ENCODE data around the gene CDK19. TPM values are rescaled to one million over a fixed set of nuclear protein-coding genes. Genes with fewer than 3 reads are reported as not detected.
A peak's percentile ranks its signal among the peaks of the same experiment; 100 is the strongest.

Gene CDK19
- total RNA-seq, 5 donors from 2014 or later (not counting 1 experiment from before 2014, with no cell fraction given) = 11.4 to 16.1 (median 14.2) TPM

DNA sequence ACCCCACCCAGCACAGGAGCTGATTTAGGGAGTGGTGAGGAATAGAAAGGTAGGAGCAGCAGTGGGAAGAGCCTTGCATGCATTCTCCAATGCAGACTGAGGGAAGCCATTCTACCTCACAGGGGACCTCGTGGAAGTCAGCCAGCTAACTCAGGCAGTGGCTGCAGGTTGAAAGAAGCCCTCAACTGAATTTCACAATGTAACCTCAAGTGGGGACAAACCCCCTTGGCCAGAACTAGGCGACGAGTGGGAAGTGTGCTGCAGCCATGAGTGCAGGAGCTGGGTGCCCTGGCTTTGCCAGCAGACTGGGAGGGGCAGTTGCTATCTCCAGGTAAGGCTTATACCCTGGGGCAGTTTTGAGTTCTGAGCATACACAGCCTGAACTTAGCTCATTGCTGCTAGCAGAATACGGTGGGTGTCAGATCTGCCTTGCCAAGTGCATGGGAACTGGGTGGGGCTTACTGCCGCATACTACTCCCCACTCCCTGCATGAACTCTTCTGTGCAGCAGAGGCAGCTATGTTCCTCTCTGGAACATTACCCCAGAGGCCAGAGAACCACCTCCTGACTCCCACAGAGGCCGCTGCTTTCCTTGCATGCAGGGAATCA lies 126.5 kb downstream of the CDK19 start:
- 58% methylated on average over 4 of the region's 6 CpGs for WGBS (ENCODE audit: insufficient coverage)
- no peaks in the 10 kb centered on the region for H3K9me3 Mint-ChIP-seq
- H3K4me1 Mint-ChIP-seq = peaks cover 28 to 41% (median 32%) of the 10 kb centered on the region in 3 donors
- H3K36me3 ChIP-seq (ENCODE audit: control insufficient read depth in 2 of 2, extremely low read depth in 1 of 2, insufficient read depth in 1 of 2, low read length in 1 of 2) = peaks cover 0 to 4% of the 10 kb centered on the region in 2 donors
- H3K9me3 ChIP-seq = no peaks in the 10 kb centered on the region
- ChIA-PET CTCF (interaction anchor here (0.5 to 0.8 kb wide), 2 partner anchors 52 to 524 kb away, joined by 3 read pairs; no protein-coding TSS in a partner anchor), POLR2A (no interaction called here)
- ATAC-seq (replicated peaks in 1 of 4) (peak in 3 of 4 experiments; percentile 24 to 43 (median 35)), DNase-seq (peak in 1 of 35 experiments; percentile 2)
- H3K27me3 Mint-ChIP-seq = no peaks in the 10 kb centered on the region
- no peak overlapping the region for H3K4me3 Mint-ChIP-seq
- peak overlapping the region; percentile 25 for H3K27ac ChIP-seq (ENCODE audit: low read length)
- H3K36me3 Mint-ChIP-seq = peaks cover 13% of the 10 kb centered on the region
- H3K27me3 ChIP-seq (replicated peaks in 1 of 2; ENCODE audit: control insufficient read depth in 2 of 2, extremely low read depth in 1 of 2, insufficient read depth in 2 of 2, low read length in 1 of 2) = no peaks in the 10 kb centered on the region
- H3K4me3 ChIP-seq (ENCODE audit: control insufficient read depth in 1 of 2, extremely low read depth in 1 of 2, low read length in 1 of 2) = no peak overlapping the region
- peak overlapping the region; percentile 55 to 71 for H3K27ac Mint-ChIP-seq
- peaks cover 18 to 27% of the 10 kb centered on the region in 2 experiments for H3K4me1 ChIP-seq (ENCODE audit: control insufficient read depth in 1 of 2, extremely low read depth in 1 of 2, insufficient read depth in 2 of 2, low read length in 2 of 2)

DNA sequence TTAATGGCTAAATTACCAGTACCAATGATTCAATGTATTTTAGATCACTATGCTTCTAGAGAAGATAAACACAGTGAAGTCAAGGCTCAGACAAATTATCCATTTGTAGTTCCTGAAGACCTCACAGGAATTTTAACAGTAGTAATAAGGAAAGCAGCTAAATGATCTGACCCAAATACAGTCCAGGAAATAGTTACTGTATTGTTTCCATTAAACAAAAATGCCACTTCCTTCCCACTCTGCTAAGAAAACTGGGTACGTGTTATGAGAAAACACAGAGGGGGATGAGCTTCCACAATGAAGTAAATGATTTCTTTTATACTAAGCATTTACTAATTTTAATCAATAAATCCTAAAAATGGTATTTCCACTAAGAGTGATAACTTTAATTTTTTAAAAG lies 127.9 kb downstream of the CDK19 start:
- H3K9me3 Mint-ChIP-seq = no peaks in the 10 kb centered on the region
- Histone ChIP-seq H3K27me3 (replicated peaks in 1 of 2; ENCODE audit: control insufficient read depth in 2 of 2, extremely low read depth in 1 of 2, insufficient read depth in 2 of 2, low read length in 1 of 2) (no peaks in the 10 kb centered on the region), H3K36me3 (ENCODE audit: control insufficient read depth in 2 of 2, extremely low read depth in 1 of 2, insufficient read depth in 1 of 2, low read length in 1 of 2) (no peaks in the 10 kb centered on the region), H3K4me3 (ENCODE audit: control insufficient read depth in 1 of 2, extremely low read depth in 1 of 2, low read length in 1 of 2) (no peak overlapping the region), H3K27ac (ENCODE audit: low read length) (peak overlapping the region; percentile 62), H3K4me1 (ENCODE audit: control insufficient read depth in 1 of 2, extremely low read depth in 1 of 2, insufficient read depth in 2 of 2, low read length in 2 of 2) (peaks cover 18 to 29% of the 10 kb centered on the region in 2 experiments), H3K9me3 (no peaks in the 10 kb centered on the region)
- no peaks in the 10 kb centered on the region for H3K27me3 Mint-ChIP-seq
- H3K36me3 Mint-ChIP-seq = peaks cover 3% of the 10 kb centered on the region
- peak overlapping the region in 1 of 3 donors; percentile 31 for H3K4me3 Mint-ChIP-seq
- H3K27ac Mint-ChIP-seq = peak overlapping the region; percentile 57 to 58
- H3K4me1 Mint-ChIP-seq = peaks cover 31 to 44% (median 35%) of the 10 kb centered on the region in 3 donors
- CTCF ChIA-PET = interaction anchor here (0.6 to 1.6 kb wide), 6 partner anchors 9 to 295 kb away, joined by 3 to 10 read pairs (median 4); no protein-coding TSS in a partner anchor
- no peak for ATAC-seq (replicated peaks in 1 of 4)
- no CpG with 5 or more reads among the region's 1 CpG for WGBS (ENCODE audit: insufficient coverage)
- POLR2A ChIA-PET = interaction anchor here (0.5 to 0.9 kb wide), 4 partner anchors 187 to 1394 kb away, joined by 3 to 4 read pairs (median 4); partner anchors contain the start of genes AMD1 (in 1 of the 2) and GTF3C6 (in 1 of the 2)
- DNase-seq = no peak

DNA sequence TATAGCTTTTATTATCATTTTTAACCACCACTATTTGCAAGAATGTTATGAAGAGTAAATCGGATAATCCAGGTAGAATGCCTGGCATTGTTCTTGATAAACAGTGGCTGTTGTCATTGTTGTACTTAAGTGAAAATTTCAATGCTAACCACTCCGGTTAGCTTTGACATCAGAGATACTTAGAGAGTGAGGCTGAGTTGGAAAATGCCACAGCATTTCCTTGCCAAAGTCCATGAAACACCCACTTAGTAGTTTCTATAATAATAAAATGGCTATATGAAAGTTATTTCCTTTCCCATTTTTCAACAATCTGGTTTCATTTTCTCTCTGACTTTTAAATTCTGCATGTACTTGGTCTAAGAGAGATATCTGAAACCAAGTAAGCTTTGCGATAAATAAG lies 132.0 kb downstream of the CDK19 start:
- Mint-ChIP-seq H3K27me3 (no peaks in the 10 kb centered on the region), H3K36me3 (peaks cover 3% of the 10 kb centered on the region), H3K9me3 (no peaks in the 10 kb centered on the region), H3K27ac (no peak overlapping the region), H3K4me1 (peaks cover 17 to 26% (median 20%) of the 10 kb centered on the region in 3 donors), H3K4me3 (no peak overlapping the region)
- ChIA-PET POLR2A (interaction anchor here (0.5 to 3.1 kb wide), 8 partner anchors 31 to 1378 kb away, joined by 3 to 26 read pairs (median 5); partner anchors contain the start of gene AMD1 (in 1 of the 2)), CTCF (interaction anchor here (0.6 to 3.3 kb wide), 27 partner anchors 13 to 1310 kb away, joined by 3 to 63 read pairs (median 4); partner anchors contain the start of gene GTF3C6 (in 1 of the 2))
- no peaks in the 10 kb centered on the region for H3K27me3 ChIP-seq (replicated peaks in 1 of 2; ENCODE audit: control insufficient read depth in 2 of 2, extremely low read depth in 1 of 2, insufficient read depth in 2 of 2, low read length in 1 of 2)
- H3K36me3 ChIP-seq (ENCODE audit: control insufficient read depth in 2 of 2, extremely low read depth in 1 of 2, insufficient read depth in 1 of 2, low read length in 1 of 2) = no peaks in the 10 kb centered on the region
- no peaks in the 10 kb centered on the region for H3K9me3 ChIP-seq
- ATAC-seq (replicated peaks in 1 of 4) (no peak), DNase-seq (no peak)
- no CpG with 5 or more reads among the region's 3 CpGs for WGBS (ENCODE audit: insufficient coverage)
- no peak overlapping the region for H3K27ac ChIP-seq (ENCODE audit: low read length)
- peaks cover 9 to 12% of the 10 kb centered on the region in 2 experiments for H3K4me1 ChIP-seq (ENCODE audit: control insufficient read depth in 1 of 2, extremely low read depth in 1 of 2, insufficient read depth in 2 of 2, low read length in 2 of 2)
- no peak overlapping the region for H3K4me3 ChIP-seq (ENCODE audit: control insufficient read depth in 1 of 2, extremely low read depth in 1 of 2, low read length in 1 of 2)

DNA sequence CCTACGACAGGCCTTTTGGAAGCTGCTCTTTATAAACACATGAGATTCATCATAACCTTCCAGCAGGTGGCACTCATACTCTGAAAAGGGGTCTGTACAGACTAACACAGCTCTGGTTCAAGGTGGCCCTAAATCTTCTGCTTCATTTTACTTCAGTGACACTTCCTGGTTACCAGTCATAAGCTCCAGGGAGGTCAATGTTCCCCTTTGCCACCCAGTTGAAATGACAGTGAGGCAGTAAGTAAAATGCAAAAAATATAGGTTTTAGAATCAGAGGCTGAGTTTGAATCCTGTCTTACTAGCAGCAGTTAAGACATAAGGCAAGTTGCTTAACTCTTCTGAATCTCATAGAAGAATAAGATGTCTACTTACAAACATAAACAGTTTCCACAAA lies 132.8 kb downstream of the CDK19 start:
- DNase-seq = peak in 32 of 35 experiments; percentile 21 to 88 (median 60)
- Histone ChIP-seq H3K9me3 (no peaks in the 10 kb centered on the region), H3K4me1 (ENCODE audit: control insufficient read depth in 1 of 2, extremely low read depth in 1 of 2, insufficient read depth in 2 of 2, low read length in 2 of 2) (peaks cover 5 to 8% of the 10 kb centered on the region in 2 experiments), H3K36me3 (ENCODE audit: control insufficient read depth in 2 of 2, extremely low read depth in 1 of 2, insufficient read depth in 1 of 2, low read length in 1 of 2) (no peaks in the 10 kb centered on the region), H3K4me3 (ENCODE audit: control insufficient read depth in 1 of 2, extremely low read depth in 1 of 2, low read length in 1 of 2) (no peak overlapping the region), H3K27me3 (replicated peaks in 1 of 2; ENCODE audit: control insufficient read depth in 2 of 2, extremely low read depth in 1 of 2, insufficient read depth in 2 of 2, low read length in 1 of 2) (no peaks in the 10 kb centered on the region), H3K27ac (ENCODE audit: low read length) (no peak overlapping the region)
- Mint-ChIP-seq H3K36me3 (peaks cover 5% of the 10 kb centered on the region), H3K4me3 (no peak overlapping the region), H3K9me3 (no peaks in the 10 kb centered on the region), H3K27me3 (no peaks in the 10 kb centered on the region), H3K4me1 (peaks cover 12 to 22% (median 13%) of the 10 kb centered on the region in 3 donors), H3K27ac (no peak overlapping the region)
- ChIA-PET CTCF (interaction anchor here (0.6 to 3.3 kb wide), 38 partner anchors 48 to 528 kb away, joined by 3 to 63 read pairs (median 4); partner anchors contain the start of genes AMD1 (in 1 of the 2), CDK19 (in 1 of the 2), GTF3C6 (in 1 of the 2) and RPF2 (in 1 of the 2)), POLR2A (interaction anchor here (0.5 to 3.1 kb wide), 3 partner anchors 192 to 266 kb away, joined by 4 to 26 read pairs (median 6); partner anchors contain the start of gene AMD1 (in 1 of the 2))
- 29% methylated on average over 1 of the region's 1 CpG for WGBS (ENCODE audit: insufficient coverage)
- peak; percentile 91 to 100 (median 98) for ATAC-seq (replicated peaks in 1 of 4)

DNA sequence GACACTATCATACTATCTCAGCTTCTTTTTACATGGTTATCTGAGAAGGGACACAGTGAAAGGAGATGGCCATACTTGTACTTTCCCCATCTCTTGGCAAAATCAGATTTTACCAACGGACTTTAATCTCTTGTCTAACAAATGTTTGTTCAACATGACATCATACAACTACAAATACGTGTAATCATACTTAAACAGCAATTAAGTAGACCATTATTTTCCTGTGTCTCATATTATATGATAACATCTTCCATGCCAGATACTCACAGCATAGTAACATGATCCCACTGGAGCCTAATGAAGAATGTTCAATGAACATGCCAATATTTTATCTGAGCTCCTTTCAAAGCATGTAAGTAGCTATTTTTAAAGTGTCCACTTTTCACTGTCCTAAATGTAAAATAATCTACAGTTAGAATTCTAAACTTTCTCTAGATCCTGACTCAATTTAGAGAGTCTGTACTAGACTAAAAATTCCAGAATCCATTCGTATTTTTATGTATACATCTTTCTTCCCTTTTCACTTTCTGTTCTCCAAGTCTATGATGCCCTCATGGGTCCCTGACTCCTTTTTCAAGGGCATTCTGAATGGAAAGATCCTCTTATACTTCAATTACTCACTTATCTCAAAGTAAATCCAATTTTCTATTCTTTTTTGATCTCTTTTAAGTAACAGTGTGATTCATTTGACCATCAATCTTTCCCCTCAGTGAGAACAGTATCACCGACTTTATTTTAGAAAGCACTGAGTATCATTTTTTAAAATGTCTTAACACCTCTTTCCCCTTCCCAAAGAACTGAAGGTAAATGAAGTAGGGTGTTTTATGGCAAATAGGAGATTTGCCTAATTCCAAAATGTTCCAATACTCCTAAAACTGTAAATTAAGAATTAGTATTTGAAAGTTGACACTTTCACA lies 133.5 kb downstream of the CDK19 start:
- Mint-ChIP-seq H3K9me3 (no peaks in the 10 kb centered on the region), H3K4me1 (peaks cover 7 to 16% (median 7%) of the 10 kb centered on the region in 3 donors), H3K27me3 (no peaks in the 10 kb centered on the region), H3K4me3 (no peak overlapping the region), H3K27ac (no peak overlapping the region), H3K36me3 (peaks cover 5% of the 10 kb centered on the region)
- H3K4me3 ChIP-seq (ENCODE audit: control insufficient read depth in 1 of 2, extremely low read depth in 1 of 2, low read length in 1 of 2) = no peak overlapping the region
- ATAC-seq (replicated peaks in 1 of 4) (no peak), DNase-seq (no peak)
- H3K4me1 ChIP-seq (ENCODE audit: control insufficient read depth in 1 of 2, extremely low read depth in 1 of 2, insufficient read depth in 2 of 2, low read length in 2 of 2) = peaks cover 0 to 5% of the 10 kb centered on the region in 2 experiments
- H3K36me3 ChIP-seq (ENCODE audit: control insufficient read depth in 2 of 2, extremely low read depth in 1 of 2, insufficient read depth in 1 of 2, low read length in 1 of 2) = no peaks in the 10 kb centered on the region
- H3K9me3 ChIP-seq = no peaks in the 10 kb centered on the region
- WGBS (ENCODE audit: insufficient coverage) = 70% methylated on average over 3 of the region's 4 CpGs
- no peaks in the 10 kb centered on the region for H3K27me3 ChIP-seq (replicated peaks in 1 of 2; ENCODE audit: control insufficient read depth in 2 of 2, extremely low read depth in 1 of 2, insufficient read depth in 2 of 2, low read length in 1 of 2)
- no peak overlapping the region for H3K27ac ChIP-seq (ENCODE audit: low read length)
- ChIA-PET POLR2A (interaction anchor here (0.6 to 3.1 kb wide), 3 partner anchors 193 to 289 kb away, joined by 3 to 26 read pairs (median 4); partner anchors contain the start of gene AMD1 (in 1 of the 2)), CTCF (interaction anchor here (0.6 to 3.3 kb wide), 27 partner anchors 94 to 318 kb away, joined by 3 to 63 read pairs (median 4); partner anchors contain the start of genes AMD1 (in 1 of the 2), CDK19 (in 1 of the 2), GTF3C6 (in 1 of the 2) and RPF2 (in 1 of the 2))

DNA sequence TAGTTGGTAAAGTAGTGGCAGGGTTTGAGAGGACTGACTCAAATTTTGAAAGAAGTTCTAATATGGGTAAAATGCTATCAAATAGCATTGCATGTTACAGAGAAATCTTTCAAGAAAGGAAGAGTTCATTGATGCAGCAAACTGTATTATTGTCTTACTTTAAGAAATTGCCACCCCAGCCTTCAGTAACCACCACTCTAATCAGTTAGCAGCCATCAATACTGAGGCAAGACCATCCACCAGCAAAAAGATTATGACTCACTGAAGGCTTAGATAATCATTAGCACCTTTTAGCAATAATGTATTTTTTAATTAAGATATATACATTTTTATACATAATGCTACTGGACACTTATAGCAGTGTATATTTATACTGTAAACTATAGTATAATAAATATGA lies 138.9 kb downstream of the CDK19 start:
- ChIA-PET CTCF (no interaction called here), POLR2A (no interaction called here)
- Mint-ChIP-seq H3K27ac (no peak overlapping the region), H3K36me3 (peaks cover 19% of the 10 kb centered on the region), H3K4me1 (peaks cover 0 to 5% (median 0%) of the 10 kb centered on the region in 3 donors), H3K27me3 (no peaks in the 10 kb centered on the region), H3K4me3 (no peak overlapping the region), H3K9me3 (no peaks in the 10 kb centered on the region)
- H3K36me3 ChIP-seq (ENCODE audit: control insufficient read depth in 2 of 2, extremely low read depth in 1 of 2, insufficient read depth in 1 of 2, low read length in 1 of 2) = no peaks in the 10 kb centered on the region
- no peak for DNase-seq
- no peaks in the 10 kb centered on the region for H3K4me1 ChIP-seq (ENCODE audit: control insufficient read depth in 1 of 2, extremely low read depth in 1 of 2, insufficient read depth in 2 of 2, low read length in 2 of 2)
- H3K4me3 ChIP-seq (ENCODE audit: control insufficient read depth in 1 of 2, extremely low read depth in 1 of 2, low read length in 1 of 2) = no peak overlapping the region
- H3K9me3 ChIP-seq = no peaks in the 10 kb centered on the region
- no peak for ATAC-seq (replicated peaks in 1 of 4)
- no peaks in the 10 kb centered on the region for H3K27me3 ChIP-seq (replicated peaks in 1 of 2; ENCODE audit: control insufficient read depth in 2 of 2, extremely low read depth in 1 of 2, insufficient read depth in 2 of 2, low read length in 1 of 2)
- H3K27ac ChIP-seq (ENCODE audit: low read length) = no peak overlapping the region

Data from T-cell (primary cell).